Adrenal gland (tissue), 12 donors: ENCODE results near the gene RHBDL3. TPM values are rescaled to one million over a fixed set of nuclear protein-coding genes. Genes with fewer than 3 reads are reported as not detected.

Experiments used
- DNase-seq, 7 donors: peaks; one replicate each; pipeline ENCODE4 v3.0.0-alpha.2; 2019 to 2020
- H3K27ac ChIP-seq, 5 donors: fragments of 200-600 bp; sonication (generic) in 4 of 5; 1 replicate in 3 of 5; 2 replicates in 2 of 5; pipeline versions ENCODE4 v1.5.1 to v1.8.0; 2016 to 2020; ENCODE audit warnings: mild to moderate bottlenecking in 1 of 5
- H3K27me3 ChIP-seq: fragments of 200-600 bp; 2 replicates; pipeline ENCODE4 v1.8.0; 2021
- H3K36me3 ChIP-seq, 2 donors: fragments of 200-600 bp; replicated peaks in 1 of 2; 1 replicate in 1 of 2; 2 replicates in 1 of 2; pipeline versions ENCODE4 v1.5.1 to v1.8.0; 2018 to 2022
- H3K4me1 ChIP-seq, 2 donors: fragments of 200-600 bp; replicated peaks in 1 of 2; 1 replicate in 1 of 2; 2 replicates in 1 of 2; pipeline versions ENCODE4 v1.5.1 to v1.8.0; 2018 to 2021
- H3K4me3 ChIP-seq, 4 donors: fragments of 200-600 bp; sonication (generic) in 3 of 4; one replicate each; pipeline ENCODE4 v1.5.1; 2016 to 2018
- H3K9me3 ChIP-seq, 3 donors: fragments of 200-600 bp; sonication (generic) in 1 of 3; replicated peaks in 1 of 3; 1 replicate in 2 of 3; 2 replicates in 1 of 3; pipeline versions ENCODE4 v1.5.1 to v1.8.0; 2016 to 2021
- POLR2A ChIP-seq, 2 donors: fragments of 450-650 bp; IDR thresholded peaks; one replicate each; pipeline ENCODE4 v1.6.1; 2017; ENCODE audit warnings: antibody characterized with exemption in 2 of 2, mild to moderate bottlenecking in 2 of 2, moderate library complexity in 1 of 2
- WGBS, 4 donors: extraction: QIAGEN DNeasy Blood & Tissue Kit in 2 of 4; methylation state at CpG; one replicate each; pipeline versions ENCODE4 v1.1.5 to v1.1.7; 2013 to 2017; 5-methylcytosine and 5-hydroxymethylcytosine counted together
- intact Hi-C, 2 donors: fragments of 100-400 bp; cut with DNase I; formaldehyde crosslinking; loops; one replicate each; pipeline versions ENCODE4 v1.14.1 to v1.15.0; 2022 to 2023
- polyA plus RNA-seq, 3 donors: library from polyadenylated mRNA; stranded (reverse); fragments of 200-250 nt in 2 of 3; fragments of 350-450 nt in 1 of 3; fragmentation: Illumina TruSeq in 1 of 3; extraction: RNeasy Lipid Tissue Mini Kit (QIAGEN cat#74804) in 1 of 3; gene quantifications; one replicate each; pipeline ENCODE4 v1.2.3, GENCODE V29; 2013 to 2014
- total RNA-seq, 9 donors: library from RNA; depleted of rRNA in 4 of 9; stranded (reverse); fragments of >200 nt in 4 of 9; fragments of 120-200 nt in 1 of 9; fragmentation: NEBNext Ultra II Directional in 1 of 9; extraction: Animal tissue kit (Norgen Biotek cat#: 25700) in 1 of 9; gene quantifications; one replicate each; pipeline versions ENCODE4 v1.1.0 to v1.2.4, GENCODE V29; 2013 to 2023
- TF ChIP-seq, protein P1 (sequence below), 6 experiments: fragments of 450-650 bp in 4 of 6; fragments of 200-600 bp in 2 of 6; sonication (generic) in 1 of 6; IDR thresholded peaks; 1 replicate in 5 of 6; 2 replicates in 1 of 6; pipeline versions ENCODE4 v1.5.1 to v1.8.0; 2016 to 2021; ENCODE audit warnings: antibody characterized with exemption in 6 of 6, mild to moderate bottlenecking in 2 of 6, moderate library complexity in 1 of 6
- donor health status: healthy with polysubstance abuse.
- donor health status: Bipolar disorder and iron deficiency.
- donor health status: DM: yes; HTN: yes; CAD: no.
- donor health status: DM: no; HTN: no; CAD: no.
- donor health status: DM: no; HTN: no; CAD: no.
- donor health status: DM: yes; HTN: yes; CAD: no.

Gene RHBDL3
- total and polyA plus RNA-seq, 12 donors = 1.7 to 10.2 (median 5.1) TPM

DNA sequence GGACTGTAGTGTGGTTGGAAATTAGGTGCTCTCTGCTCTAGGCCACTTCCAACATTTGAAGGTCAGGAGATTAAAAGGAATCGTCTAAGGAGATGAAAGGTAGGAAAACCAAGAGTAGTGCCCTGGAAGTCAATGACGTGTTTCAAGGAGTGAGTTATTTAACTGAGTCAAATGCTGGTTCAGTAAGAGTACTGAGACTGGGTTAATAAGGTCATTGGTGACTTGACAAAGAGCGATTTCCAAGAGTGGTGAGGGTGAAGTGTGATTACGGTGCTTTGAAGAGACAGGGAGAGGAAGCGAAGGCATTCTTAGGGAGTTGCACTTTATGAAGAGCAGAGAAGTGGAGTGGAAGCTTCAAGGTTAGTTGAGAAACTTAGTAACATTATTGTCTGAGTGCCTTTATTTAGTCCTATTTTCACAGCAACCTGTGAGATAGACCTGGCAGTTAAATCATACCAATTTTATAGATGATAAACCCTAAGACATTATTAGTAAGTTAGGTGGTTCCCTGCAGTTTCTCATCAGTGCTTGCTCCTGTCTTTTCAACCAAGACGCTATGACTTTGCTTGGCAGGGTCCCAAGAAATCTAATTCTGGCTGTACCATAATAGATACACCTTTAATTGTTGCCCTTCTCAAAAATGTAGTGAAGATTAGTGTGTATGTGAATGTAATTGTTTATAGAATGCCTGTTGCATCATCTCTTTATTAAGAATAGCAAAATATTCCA is 90.2 kb downstream of the RHBDL3 start:
- Histone ChIP-seq H3K27me3 (no peaks in the 10 kb centered on the region), H3K4me3 (no peak overlapping the region), H3K4me1 (peaks cover 30 to 58% of the 10 kb centered on the region in 2 donors), H3K9me3 (no peaks in the 10 kb centered on the region), H3K36me3 (peaks cover 0 to 61% of the 10 kb centered on the region in 2 donors), H3K27ac (peak overlapping the region in 3 of 5 donors; percentile 1 to 45 (median 5))
- intact Hi-C loops = no loop called here
- no peak for DNase-seq
- TF ChIP-seq, protein P1, sequence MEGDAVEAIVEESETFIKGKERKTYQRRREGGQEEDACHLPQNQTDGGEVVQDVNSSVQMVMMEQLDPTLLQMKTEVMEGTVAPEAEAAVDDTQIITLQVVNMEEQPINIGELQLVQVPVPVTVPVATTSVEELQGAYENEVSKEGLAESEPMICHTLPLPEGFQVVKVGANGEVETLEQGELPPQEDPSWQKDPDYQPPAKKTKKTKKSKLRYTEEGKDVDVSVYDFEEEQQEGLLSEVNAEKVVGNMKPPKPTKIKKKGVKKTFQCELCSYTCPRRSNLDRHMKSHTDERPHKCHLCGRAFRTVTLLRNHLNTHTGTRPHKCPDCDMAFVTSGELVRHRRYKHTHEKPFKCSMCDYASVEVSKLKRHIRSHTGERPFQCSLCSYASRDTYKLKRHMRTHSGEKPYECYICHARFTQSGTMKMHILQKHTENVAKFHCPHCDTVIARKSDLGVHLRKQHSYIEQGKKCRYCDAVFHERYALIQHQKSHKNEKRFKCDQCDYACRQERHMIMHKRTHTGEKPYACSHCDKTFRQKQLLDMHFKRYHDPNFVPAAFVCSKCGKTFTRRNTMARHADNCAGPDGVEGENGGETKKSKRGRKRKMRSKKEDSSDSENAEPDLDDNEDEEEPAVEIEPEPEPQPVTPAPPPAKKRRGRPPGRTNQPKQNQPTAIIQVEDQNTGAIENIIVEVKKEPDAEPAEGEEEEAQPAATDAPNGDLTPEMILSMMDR (IDR thresholded peaks at IDR 0.05) = no peak
- TF ChIP-seq POLR2A (IDR thresholded peaks at IDR 0.05) = no peak
- 27 to 32% (median 30%) methylated on average over 6 of the region's 6 CpGs for WGBS, 4 donors

GRCh38 chr17:32356378-32356743 is 90.7 kb downstream of the RHBDL3 start:
- no peaks in the 10 kb centered on the region for H3K9me3 ChIP-seq
- no peak for DNase-seq
- peaks cover 30 to 64% of the 10 kb centered on the region in 2 donors for H3K4me1 ChIP-seq
- no peak overlapping the region for H3K4me3 ChIP-seq
- peaks cover 0 to 66% of the 10 kb centered on the region in 2 donors for H3K36me3 ChIP-seq
- intact Hi-C loops = no loop called here
- 90 to 95% (median 92%) methylated on average over 3 of the region's 3 CpGs for whole genome bisulfite sequencing, 4 donors
- H3K27ac ChIP-seq = no peak overlapping the region
- no peaks in the 10 kb centered on the region for H3K27me3 ChIP-seq
- TF ChIP-seq, protein P1 (IDR thresholded peaks at IDR 0.05) = no peak
- TF ChIP-seq POLR2A (IDR thresholded peaks at IDR 0.05) = no peak

- WGBS, 4 donors = 87 to 92% (median 91%) methylated on average over 5 of the region's 5 CpGs
- intact Hi-C loops = no loop called here
- no peak for DNase-seq
- peaks cover 30 to 68% of the 10 kb centered on the region in 2 donors for H3K4me1 ChIP-seq
- H3K4me3 ChIP-seq = no peak overlapping the region
- TF ChIP-seq, protein P1 (IDR thresholded peaks at IDR 0.05) = no peak
- TF ChIP-seq POLR2A (IDR thresholded peaks at IDR 0.05) = no peak
- H3K27ac ChIP-seq = no peak overlapping the region
- H3K27me3 ChIP-seq = no peaks in the 10 kb centered on the region
- H3K9me3 ChIP-seq = no peaks in the 10 kb centered on the region
- H3K36me3 ChIP-seq = peaks cover 0 to 70% of the 10 kb centered on the region in 2 donors
These were observed 91.1 kb downstream of the RHBDL3 start for GRCh38 chr17:32356750-32357149.

GRCh38 chr17:32357615-32358014 is 92.0 kb downstream of the RHBDL3 start:
- intact Hi-C loops = no loop called here
- H3K27ac ChIP-seq = no peak overlapping the region
- 86 to 87% (median 87%) methylated on average over 8 of the region's 8 CpGs for WGBS, 4 donors
- no peak for DNase-seq
- H3K9me3 ChIP-seq = no peaks in the 10 kb centered on the region
- no peaks in the 10 kb centered on the region for H3K27me3 ChIP-seq
- no peak overlapping the region for H3K4me3 ChIP-seq
- H3K4me1 ChIP-seq = peaks cover 25 to 63% of the 10 kb centered on the region in 2 donors
- TF ChIP-seq, protein P1 (IDR thresholded peaks at IDR 0.05) = no peak
- no peak for TF ChIP-seq POLR2A (IDR thresholded peaks at IDR 0.05)
- peaks cover 0 to 76% of the 10 kb centered on the region in 2 donors for H3K36me3 ChIP-seq
